GM18499 (cell line): Measurements from ENCODE around the gene SYT1.
A peak's percentile ranks its signal among the peaks of the same experiment; 100 is the strongest.

ENCODE experiments used
- ATAC-seq: cut with Tn5 transposase; IDR thresholded peaks from one replicate; pipeline ENCODE4 v1.9.1; 2021; ENCODE audit warnings: moderate number of reproducible peaks; ENCODE audit not compliant: insufficient read depth, unreplicated experiment

SYT1 gene

GRCh38 chr12:79048962-79049361 is 184.4 kb downstream of the SYT1 start:
- ATAC-seq, result no peak

DNA sequence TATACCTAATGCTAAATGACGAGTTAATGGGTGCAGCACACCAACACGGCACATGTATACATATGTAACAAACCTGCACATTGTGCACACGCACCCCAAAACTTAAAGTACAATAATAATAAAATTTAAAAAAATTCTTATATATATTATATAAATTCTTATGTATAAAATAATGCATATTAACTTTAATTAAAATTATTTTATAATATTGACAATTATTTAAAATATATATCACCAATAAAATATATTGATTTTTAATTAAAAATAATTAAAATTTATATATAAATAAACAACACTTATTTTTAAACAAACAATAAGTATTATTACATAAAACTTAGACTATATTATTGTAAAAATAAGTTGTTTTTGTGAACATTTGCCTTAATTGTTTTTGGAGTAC is 188.8 kb downstream of the SYT1 start:
- no peak for ATAC-seq

DNA sequence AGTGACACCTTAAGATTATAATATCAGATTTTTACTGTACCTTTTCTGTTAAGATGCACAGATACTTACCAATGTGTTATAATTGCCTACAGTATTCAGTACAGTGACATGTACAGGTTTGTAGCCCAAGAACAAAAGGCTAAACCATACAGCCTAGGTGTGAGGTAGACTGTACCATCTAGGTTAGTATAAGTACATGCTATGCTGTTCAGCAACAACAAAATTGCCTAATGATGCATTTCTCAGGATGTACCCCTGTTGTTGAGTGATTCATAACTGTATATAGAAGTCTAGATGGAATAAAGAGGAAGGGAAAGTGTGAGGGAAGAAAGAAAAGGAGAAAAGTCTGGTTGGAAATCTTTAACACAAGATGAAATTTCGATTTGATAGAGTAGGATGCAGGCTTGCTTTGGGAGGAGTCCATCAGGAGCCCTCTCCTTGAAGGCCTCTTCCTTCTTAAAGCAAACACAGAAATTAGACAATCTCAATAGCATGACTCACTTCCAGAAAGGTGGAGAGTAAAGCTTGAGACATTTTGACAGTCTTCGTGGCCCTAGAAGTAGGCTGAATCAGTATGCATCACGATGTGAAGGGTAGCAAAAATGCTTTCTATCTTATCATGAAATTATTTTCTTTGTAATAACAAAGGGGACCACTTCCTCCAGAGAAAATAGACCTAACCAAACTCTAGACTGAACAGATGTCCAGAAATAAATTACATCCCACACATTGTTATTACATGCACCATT is 191.5 kb downstream of the SYT1 start:
- ATAC-seq, result no peak

DNA sequence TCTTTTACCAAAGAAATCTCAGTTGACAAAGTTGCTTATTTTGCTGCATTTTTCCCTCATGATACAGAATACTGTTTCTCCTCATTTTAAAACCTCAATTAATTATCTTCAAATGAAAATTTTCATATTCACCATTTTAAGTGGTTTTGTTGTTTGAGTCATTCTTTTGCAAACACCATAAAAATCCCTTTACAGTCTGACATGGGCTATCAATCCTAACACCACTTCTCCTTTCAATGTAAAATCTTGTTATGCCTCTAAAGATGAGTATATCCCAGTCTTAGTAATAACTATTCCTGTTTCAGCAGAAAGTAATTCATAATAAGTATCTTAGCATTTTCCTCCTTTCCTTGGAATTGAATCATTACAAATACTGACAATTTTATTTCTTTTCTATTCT is 192.2 kb downstream of the SYT1 start:
- no peak for ATAC-seq

GRCh38 chr12:79057540-79057939 is 193.0 kb downstream of the SYT1 start:
- no peak for ATAC-seq

DNA sequence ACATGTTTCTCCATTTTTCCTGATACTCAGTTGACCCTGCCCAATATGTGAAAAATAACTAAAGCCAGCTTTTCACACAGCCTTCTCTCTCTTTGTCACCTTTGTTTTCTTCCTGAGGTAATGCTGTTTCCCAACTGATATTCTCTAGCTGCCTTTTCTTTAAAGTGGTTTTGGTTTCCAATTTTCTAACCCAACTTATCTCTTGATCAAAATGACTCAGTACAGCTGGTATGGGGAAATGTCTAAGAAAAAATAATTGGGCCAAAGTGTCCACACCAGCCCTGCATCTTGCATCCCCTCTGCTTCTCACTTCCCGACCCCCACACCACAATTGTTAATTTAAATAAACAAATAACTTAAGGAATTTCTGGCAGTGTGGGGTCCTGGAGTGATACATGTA is 193.8 kb downstream of the SYT1 start:
- ATAC-seq, result no peak

- ATAC-seq, result no peak
These were observed 195.0 kb downstream of the SYT1 start for GRCh38 chr12:79059557-79059956.

DNA sequence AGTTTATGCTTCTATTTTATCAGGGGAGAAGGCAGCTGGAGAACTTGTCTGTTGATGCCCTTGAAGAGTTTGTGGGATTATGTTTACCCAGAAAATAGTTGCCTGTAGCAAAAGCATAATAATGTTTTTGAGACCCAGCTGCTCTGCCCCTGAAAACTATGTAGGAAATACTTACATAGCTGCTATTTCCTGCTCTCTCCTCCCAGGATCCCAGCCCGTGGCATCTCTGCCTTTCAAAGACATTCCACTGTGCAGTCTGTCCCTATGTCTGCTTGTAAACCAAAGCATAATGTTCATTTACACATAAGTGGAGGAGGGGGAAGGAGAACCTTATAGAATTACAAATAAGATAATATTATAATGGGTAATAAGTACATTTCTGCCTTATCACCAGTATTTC is 198.7 kb downstream of the SYT1 start:
- ATAC-seq, result no peak

DNA sequence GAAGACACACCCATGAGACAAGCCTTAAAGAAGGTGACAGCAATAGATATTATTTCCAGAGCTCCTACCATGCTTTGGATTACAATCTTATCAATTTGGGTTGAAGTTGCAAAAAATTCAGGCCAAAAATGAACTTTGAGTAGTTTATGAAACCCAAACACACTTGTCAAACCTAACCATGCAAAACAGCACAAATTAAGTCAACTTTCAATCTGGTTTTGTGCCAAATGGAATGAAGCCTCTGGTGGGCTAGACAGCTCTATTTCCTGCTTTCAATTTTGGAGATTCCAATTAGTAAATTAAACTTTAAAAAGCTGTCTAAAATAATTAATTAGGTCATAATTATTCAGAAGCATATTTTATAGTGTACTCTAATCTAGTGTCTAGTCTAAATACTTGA is 203.4 kb downstream of the SYT1 start:
- ATAC-seq, result no peak

DNA sequence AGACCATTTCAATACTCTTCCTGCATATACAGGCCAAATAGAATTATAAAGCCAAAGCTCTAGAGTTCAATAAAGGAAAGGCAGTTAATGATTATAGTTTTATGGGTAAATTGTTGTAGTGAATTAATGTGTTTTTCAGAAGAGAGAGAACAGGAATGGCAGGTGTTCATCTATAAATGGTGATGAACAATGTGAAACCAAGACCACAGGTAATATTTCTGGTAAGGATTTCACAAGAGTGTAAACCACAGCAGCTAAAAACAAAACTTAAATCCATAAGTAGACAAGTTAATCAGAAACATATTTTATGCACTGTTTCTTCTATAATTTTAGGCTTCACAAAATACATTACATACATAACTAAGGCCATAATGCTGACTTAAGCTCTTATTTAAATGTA is 204.4 kb downstream of the SYT1 start:
- peak; percentile 95 for ATAC-seq

DNA sequence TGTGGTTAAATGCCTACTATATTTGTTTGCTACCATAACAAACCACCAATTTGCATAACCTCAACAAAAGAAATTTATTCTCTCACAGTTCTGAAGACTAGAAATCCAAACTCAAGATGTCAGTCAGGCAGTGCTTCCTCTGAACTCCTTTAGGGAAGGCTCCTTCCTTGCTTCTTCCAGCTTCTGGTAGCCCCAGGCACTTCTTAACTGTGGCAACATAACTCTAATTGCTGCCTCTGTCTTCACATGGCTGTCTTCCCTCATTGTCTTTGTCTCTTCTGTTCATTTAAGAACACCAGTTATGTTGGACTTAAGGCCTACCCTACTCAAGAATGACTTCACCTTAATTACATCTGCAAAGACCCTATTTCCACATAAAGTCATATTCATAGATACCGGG is 206.9 kb downstream of the SYT1 start:
- ATAC-seq, result no peak

- ATAC-seq, result no peak
These were observed 208.9 kb downstream of the SYT1 start for GRCh38 chr12:79073506-79073905.

DNA sequence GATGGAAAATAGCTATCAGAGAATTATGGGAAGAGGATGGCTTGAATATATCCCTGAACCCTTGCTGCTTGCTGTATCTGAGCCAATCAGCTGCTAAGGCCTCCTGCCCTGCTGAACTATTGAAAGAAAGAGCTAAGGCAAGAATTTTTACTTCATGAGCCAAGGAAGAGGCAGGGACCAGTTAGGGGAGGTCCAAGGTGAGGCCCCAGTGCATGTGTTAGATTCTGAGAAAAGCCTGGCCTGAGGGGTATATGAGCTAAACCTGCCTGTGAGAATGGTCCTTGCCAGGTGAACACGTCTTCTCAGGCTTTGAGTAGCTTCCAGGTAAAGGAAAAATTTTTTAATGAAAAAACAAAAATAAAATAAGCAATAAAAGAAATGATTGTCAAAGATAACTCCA is 218.0 kb downstream of the SYT1 start:
- no peak for ATAC-seq

DNA sequence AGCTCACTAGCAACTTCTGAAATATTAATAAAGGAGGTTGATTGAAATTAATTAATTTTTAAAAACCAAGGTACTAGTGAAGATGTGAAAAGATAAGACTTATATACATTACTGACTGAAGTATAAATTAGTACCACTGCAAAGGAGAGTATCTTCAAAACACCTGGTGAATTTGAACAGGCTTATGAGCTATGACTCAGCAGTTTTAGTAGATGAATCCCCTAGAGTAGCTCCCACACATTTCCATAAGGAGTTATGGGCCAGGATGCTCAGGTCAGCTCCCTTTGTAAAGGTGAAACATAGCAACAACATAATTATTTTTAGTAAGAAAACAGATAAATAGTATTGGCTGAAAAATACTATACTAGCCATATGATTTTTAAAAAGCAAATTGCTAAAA is 218.6 kb downstream of the SYT1 start:
- no peak for ATAC-seq

GRCh38 chr12:79085106-79085682 is 220.6 kb downstream of the SYT1 start:
- ATAC-seq, result peak; percentile 49

- ATAC-seq, result no peak
These were observed 222.1 kb downstream of the SYT1 start for GRCh38 chr12:79086541-79087296.

DNA sequence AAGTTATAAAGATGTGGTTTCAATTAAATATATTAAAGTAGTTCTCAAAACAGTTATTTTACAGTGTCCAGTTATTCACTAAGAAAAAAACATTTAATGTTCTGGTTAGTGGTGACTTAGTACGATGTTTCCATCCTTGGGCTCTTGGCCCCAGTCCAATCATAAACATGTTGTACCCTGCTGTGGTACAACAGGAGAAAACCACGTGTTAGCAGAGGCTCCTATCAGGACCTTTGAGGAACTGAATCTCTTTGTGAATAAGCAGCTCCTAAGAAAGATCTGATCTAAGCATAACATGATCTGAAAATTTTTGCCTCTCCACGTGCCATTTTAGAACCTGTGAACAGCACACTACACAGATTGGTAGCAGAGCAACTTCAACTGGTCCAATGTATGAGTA is 234.0 kb downstream of the SYT1 start:
- no peak for ATAC-seq

DNA sequence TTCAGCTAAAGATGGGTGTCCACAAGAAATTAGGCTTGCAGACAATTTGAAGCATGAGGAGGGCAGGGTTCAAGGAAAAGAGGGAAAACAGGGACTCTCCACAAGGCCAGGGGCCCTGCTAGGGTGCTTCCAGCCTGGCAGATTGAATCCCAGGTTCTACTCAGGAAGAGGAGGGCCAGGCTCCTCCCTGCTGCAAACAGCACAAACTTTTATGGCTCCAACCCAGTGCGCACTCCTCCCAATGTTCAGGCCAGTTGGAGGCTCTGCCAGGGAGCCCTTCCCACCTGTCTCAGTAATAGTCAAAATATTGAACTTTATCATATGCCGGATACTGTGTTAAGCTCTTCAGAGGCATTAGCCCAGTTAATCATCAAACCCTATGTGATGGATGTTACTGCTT is 244.4 kb downstream of the SYT1 start:
- no peak for ATAC-seq

GRCh38 chr12:79114896-79115295 is 250.3 kb downstream of the SYT1 start:
- no peak for ATAC-seq

DNA sequence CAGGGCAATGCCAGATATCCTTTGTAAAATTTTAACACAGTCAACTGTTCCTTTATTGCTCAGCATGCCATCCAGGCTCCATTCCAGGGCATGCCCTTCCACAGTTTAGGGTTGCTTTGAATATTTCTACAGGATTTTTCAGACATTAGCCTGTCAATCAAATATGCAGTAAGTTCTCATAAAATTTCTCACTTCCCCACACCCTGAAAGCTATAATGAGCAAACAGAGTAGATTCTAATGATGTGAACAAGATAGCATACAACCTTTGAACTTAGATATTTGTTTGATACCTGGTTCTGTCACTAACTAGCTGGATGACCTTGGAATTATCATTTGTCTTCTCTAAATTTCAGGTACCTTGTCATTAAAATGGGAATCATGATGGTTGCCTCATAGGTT is 251.2 kb downstream of the SYT1 start:
- ATAC-seq, result no peak

GRCh38 chr12:79119796-79120195 is 255.2 kb downstream of the SYT1 start:
- no peak for ATAC-seq

DNA sequence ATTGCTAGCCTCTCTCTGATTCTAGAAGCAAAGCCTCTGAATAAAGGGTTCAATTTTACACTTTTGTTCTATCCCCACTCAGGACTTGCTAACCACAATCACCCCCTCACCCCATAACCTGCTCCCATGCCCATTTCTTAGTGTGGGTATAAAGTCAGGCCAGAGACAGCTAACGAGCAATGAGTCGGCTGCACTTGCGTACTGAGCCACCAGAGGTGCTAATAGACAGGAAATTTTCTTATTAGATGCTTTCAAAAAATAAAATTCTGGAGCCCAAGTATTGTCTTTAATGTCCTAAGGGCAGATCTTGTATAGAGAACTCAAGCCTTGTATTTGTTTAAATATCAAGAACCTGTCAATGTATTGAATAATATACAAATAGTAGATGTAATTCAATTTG is 256.9 kb downstream of the SYT1 start:
- no peak for ATAC-seq
